SH-SY5Y (cell line): ENCODE measurements around the gene RHOG.

ENCODE experiments used
- GATA2 ChIP-seq: IDR thresholded peaks from 2 replicates; pipeline ENCODE4 v1.6.1; 2011; ENCODE audit warnings: mild to moderate bottlenecking, low read depth, low read length
- GATA3 ChIP-seq: IDR thresholded peaks from 2 replicates; pipeline ENCODE4 v1.6.1; 2011; ENCODE audit warnings: low read depth, mild to moderate bottlenecking, low read length, moderate library complexity

Gene RHOG

DNA sequence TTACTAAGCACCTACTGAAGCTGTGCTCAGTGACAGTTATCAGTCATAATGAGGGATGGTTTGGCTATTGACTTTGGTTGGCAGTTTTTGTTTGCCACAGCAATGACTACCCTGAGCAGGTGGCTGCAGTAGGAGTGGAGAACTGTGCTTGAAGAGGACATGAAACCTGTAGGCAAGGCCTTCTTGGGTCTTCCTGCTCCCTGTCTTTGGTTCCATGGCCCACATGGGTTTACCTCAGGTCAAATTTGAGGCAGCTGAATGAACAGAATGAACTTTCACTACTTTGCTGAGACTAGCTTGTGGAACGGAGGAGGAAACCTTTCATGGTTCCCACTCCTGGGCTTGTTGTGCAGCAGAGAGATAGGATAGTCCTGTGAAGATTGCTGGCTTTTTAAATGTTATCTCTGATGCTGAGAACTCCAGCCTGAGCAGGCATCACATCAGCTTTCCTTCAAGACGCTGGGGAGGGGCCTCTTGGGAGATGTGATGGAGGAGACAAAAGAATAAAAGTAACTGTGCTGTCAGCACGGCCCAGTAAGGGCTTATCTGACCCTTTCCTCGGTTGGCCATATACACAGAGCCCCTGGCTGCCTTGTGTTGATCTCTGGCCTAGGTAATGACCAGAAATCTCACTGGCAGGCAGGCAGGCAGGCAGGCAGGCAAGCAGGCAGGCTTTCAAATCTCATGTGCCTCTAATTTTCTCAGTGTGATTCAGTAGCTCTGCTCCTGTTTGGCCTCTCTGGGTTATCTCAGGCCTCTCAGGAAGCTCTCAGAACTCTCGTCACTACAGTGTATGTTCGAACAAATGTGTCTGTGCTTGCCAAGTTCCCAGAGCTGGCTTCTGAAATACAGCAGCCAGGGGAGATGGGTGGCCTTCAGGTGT, 26.7 kb upstream of the RHOG start:
- TF ChIP-seq GATA2, result no peak
- TF ChIP-seq GATA3, result no peak

DNA sequence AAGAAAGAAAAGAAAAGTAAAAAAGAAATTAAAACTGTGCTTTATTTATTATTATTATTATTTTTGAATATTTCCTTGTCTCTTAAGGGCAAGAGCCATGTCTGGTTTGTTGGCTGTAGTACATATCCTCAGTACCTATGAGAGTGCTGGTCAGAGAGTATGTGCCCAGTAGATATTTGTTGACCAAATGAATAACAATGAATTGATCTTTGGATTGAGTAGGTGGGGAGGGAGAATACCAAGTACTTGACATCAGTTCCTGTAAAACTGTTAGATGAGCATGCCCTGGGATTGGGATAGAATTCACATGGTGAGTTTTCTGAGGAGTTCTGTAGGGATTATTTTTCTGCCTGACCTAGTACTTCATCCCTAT, 26.1 kb upstream of the RHOG start:
- no peak for TF ChIP-seq GATA2
- no peak for TF ChIP-seq GATA3

DNA sequence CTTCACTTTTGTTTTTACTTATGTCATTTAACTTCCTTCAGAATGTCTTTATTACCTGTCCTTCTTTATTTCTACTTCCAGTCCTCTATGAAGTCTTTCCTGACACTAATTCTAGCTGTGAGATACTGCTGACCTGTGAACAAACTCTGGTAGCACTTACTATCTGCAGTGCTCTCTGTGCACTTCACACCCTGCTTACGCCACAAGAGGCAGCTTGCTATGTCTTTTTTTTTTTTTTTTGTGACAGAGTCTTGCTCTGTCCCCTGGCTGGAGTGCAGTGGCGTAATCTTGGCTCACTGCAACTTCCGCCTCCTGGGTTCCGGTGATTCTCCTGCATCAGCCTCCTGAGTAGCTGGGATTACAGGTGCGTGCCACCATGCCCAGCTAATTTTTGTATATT, 25.4 kb upstream of the RHOG start:
- no peak for TF ChIP-seq GATA2
- TF ChIP-seq GATA3, result no peak

DNA sequence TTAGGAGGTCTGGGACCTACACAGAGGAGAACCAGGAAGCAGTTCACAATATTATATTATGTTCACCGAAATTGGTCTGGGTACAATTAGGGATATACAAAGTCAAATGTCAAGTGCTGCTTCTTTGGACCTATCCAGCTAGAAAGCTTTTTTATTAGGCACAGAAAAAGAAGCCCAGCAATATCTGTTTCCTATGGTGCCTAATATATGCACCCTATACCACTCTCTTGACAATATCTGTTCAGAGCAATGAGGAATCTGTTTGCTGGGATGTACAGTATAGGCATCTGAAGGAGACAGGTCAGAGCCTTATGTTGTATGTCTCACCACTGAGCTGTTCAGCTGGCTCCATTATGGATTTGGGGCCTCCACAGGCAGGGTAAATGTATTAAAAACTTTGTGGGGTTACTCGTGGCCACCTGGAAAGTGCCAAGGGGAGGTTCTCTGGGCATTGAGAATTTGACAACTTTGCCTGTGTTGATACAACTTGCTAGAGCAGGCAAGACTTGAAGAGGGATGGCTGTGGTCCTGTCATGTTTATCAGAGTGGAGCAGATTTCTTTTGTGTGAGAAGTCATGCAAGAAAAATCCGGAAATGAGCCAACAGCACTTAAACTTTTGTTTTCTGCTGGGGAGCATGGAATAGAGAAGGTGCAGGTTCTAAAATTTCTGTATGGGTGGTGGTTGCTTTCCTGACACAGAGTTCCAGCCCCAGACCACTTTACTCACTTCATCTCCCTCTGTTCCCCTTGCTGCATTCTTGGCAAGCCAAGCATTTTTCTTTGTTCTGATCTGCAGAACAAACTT, 24.8 kb upstream of the RHOG start:
- TF ChIP-seq GATA2 (no peak), GATA3 (no peak)

DNA sequence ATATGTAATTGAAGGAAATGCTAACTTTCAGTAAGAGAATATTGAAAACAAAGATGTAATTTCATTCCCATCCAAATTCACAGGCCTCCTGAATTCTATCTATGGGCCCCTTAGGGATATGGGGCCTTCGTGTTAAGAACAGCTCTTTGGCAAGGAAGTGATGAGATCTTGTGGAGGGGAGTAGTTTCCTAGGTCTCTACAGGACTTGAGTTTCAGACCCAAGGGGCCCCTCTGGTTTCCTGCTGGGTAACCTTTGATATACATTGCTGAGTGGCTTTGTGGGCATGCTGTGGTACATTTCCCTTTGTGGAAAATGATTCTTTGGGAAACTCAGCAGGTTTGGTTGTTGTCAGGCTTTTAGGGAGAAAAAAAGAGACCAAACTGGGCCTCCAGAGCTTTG, 20.9 kb upstream of the RHOG start:
- TF ChIP-seq GATA3, result no peak
- TF ChIP-seq GATA2, result no peak

DNA sequence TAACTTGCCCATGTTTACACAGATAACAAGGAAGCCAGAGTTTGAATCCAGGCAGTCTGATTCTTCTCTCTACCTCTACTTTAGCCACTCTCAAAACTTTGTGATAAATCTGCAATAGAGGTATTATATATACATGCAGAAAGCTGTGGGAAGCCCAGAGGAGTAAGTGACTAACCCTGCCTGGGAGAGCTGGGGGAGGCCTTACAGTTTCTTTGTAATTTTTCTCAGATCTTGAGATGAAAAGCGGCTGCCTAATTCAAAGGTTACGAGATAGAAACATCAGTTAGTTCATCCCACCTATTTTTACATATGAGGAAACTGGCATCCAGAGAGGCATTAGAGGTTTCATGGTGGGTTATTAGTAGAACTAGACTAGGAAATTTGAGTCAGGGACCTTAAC, 19.6 kb upstream of the RHOG start:
- no peak for TF ChIP-seq GATA3
- TF ChIP-seq GATA2, result no peak

DNA sequence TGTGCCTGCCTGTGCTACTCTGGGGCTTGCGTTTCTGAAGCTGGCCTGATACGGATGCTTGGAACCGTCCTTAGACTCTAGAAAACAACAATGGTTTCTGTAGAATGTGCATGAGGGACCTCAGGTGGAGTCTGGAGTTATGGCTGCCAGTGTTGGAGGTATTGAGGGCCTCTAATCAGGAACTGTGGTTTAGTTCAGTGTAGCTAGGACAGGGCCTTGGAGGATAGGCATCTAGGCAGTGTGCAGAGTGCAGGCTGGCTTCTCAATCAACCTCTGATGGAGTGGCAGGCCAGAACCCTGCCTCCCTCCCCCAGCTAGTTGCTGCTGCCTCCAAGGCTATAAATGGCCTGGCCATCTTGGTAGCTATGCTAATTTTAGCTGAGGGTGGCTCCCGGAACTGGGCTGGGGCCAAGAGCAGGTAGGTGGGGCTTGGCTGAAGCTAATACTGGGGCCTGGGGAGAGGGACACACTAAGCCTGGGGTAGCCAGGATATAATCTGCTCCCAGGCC, 18.7 kb upstream of the RHOG start:
- TF ChIP-seq GATA3 (no peak), GATA2 (no peak)

DNA sequence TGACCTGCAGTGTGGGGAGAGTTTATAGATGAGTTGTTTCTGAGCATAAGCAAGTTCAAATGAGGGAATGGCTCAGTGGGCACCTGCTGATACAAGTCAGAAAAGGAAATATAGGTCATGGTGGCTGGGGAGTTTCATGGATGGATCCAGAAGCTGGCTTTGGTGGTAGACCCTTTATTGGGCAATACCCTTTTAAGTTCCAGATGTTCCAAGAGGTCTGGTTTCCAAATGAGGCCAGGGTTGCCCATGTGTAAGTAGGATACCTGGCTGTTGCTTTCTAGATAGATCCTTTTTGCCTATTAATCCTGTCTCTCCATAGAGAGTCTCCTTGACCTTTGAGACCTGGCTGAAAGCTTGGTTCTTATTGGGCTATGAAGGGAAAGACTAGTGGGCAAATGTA, 16.9 kb upstream of the RHOG start:
- no peak for TF ChIP-seq GATA3
- TF ChIP-seq GATA2, result no peak

DNA sequence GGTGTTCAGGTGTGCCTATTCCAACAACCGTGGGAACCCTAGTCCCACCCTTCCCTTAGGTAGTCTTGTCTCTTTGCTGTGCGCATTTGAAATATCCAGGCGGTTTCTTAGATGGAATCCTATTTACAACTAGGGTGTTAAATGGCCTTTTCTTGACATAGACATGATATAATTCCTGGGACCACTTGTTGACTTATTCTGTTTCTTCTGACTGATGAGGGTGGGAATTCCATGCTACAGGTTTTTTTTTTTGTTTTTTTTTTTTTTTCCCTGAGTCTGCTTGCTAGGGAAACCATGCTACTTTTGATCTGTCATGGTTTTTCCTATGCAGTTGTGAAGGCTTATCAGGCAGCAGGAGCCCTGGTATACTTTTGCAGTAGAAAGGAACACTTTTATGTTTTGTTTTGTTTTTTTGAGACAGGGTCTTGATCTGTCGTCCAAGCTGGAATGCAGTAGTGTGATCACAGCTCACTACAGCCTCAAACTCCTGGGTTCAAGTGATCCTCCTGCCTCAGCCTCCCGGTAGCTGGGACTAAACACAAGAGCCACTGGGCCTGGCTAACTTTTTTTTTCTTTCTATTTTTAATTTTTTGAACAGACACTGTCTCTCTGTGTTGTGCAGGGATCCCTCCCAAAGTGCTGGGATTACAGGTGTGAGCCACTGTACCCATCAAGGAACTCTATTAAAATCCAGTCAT, 16.2 kb upstream of the RHOG start:
- TF ChIP-seq GATA2, result no peak
- TF ChIP-seq GATA3, result no peak

DNA sequence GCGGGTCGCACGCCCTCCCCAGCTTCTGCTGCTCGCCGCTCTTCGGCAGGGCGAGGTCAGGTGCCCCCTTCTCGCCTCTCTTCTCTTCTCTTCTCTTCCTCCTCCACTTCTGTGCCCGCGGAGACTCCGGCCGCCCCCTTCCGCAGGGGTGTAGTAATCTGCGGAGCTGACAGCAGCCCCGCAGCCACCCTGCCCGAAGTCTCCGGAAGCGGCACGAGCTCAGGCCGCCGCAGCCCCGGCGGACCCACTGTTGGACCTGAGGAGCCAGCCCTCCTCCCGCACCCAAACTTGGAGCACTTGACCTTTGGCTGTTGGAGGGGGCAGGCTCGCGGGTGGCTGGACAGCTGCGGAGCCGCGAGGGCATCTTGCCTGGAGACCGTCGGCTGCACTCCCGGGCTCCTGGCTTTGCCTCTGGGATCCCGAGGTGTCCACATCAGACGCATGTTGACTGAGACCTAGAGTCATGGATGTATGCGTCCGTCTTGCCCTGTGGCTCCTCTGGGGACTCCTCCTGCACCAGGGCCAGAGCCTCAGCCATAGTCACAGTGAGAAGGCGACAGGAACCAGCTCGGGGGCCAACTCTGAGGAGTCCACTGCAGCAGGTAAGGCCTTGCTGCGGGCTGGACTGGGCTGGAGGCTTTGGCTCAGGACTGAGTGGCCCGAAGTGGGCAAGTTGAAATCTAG, 15.2 kb upstream of the RHOG start:
- TF ChIP-seq GATA3 (no peak), GATA2 (no peak)

DNA sequence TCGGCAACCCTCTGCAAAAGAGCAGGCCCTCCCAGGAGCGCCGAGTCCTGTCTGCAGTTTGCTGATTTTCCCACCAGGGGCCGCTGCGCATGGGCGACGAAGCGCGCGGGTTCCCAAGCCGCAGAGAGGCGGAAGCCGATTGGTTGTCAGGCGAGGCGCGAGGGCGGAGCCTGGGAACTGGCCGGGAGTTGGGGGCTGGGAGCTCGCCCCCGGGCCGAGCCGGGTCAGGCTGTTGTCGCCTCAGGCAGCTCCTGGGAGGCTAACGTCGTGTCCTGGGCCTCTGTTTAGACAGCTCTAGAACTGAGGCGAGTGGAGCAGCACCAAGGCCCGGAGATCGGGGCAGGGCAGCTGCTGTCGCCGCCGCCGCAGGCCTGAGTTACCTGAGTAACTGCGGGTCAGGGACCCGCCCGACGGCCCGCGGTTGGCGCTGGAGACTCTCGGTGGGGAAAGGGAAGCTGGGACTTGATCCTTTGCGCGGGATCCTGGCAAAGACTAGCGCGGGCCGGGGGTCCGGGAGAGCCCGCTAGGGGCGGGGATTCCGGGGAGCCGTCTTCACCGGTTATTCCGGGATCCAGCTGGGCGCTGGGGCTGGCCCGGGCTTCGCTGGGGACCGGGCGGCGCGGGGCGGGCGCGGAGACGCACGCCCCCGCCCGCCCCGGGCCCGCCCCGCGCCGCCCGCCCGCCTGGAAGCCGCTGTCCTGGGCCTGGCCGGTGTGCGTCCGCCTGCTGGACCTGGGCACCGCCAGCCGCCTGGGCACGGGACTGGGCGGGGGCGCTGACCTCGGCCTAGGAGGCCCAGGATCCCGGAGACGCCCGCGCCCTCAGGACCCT, 14.4 kb upstream of the RHOG start, which contains the start of gene STIM1:
Gene STIM1, plus strand, starts transcription at position 688 of the 831 bp plus-strand sequence. CDS start 607 bp downstream, outside the sequence.
- TF ChIP-seq GATA2, result no peak
- TF ChIP-seq GATA3, result no peak

DNA sequence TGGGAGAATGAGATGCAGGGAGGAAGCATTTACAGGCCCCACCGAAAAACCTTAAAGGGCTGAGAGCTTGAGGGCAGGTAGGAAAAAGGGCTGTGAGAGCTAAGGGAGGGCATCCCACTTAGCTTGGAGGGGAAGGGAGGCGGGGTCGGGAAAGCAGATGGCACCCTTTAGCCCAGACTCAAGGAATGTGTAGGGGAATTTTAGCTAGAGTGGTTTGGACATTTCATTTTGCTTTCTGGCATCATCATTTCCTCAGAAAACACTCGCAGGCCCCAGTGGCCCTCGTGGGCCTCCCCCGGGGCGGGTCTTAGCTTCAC, 13.9 kb upstream of the RHOG start:
- TF ChIP-seq GATA3 (no peak), GATA2 (no peak)
